Stimulated activated naive B cell treated with anti-CD40 and anti-IgM and Interleukin-4, amounts not matched to agents 10 μg/mL and 1 μg/mL and 100 μg/mL, for 72 hours (primary cell): ENCODE measurements around the gene EHMT1.

Experiments
- ATAC-seq, 2 donors: fragments of 150-1000 bp; cut with Tn5 transposase; replicated peaks; 2 replicates each; pipeline ENCODE4 v1.10.0; 2021; ENCODE audit warnings: moderate library complexity in 1 of 2
- DNase-seq: peaks from one replicate; pipeline ENCODE4 v3.0.0; 2021
- H3K27ac Mint-ChIP-seq: one replicate; pipeline ENCODE4 v1.8.0; 2022; ENCODE audit warnings: mild to moderate bottlenecking, mixed read lengths
- H3K27me3 Mint-ChIP-seq, 2 donors: one replicate each; pipeline ENCODE4 v1.8.0; 2022; ENCODE audit warnings: mixed read lengths in 2 of 2
- H3K36me3 Mint-ChIP-seq, 2 donors: one replicate each; pipeline ENCODE4 v1.8.0; 2022; ENCODE audit warnings: mixed read lengths in 2 of 2, mild to moderate bottlenecking in 1 of 2
- H3K4me1 Mint-ChIP-seq, 2 donors: one replicate each; pipeline ENCODE4 v1.8.0; 2022; ENCODE audit warnings: mixed read lengths in 2 of 2, mild to moderate bottlenecking in 1 of 2
- H3K4me3 Mint-ChIP-seq, 2 donors: one replicate each; pipeline ENCODE4 v1.8.0; 2022; ENCODE audit warnings: mild to moderate bottlenecking in 2 of 2, mixed read lengths in 2 of 2, moderate library complexity in 1 of 2
- H3K9me3 Mint-ChIP-seq, 2 donors: one replicate each; pipeline ENCODE4 v1.8.0; 2022; ENCODE audit warnings: mixed read lengths in 2 of 2, mild to moderate bottlenecking in 1 of 2

EHMT1 gene

DNA sequence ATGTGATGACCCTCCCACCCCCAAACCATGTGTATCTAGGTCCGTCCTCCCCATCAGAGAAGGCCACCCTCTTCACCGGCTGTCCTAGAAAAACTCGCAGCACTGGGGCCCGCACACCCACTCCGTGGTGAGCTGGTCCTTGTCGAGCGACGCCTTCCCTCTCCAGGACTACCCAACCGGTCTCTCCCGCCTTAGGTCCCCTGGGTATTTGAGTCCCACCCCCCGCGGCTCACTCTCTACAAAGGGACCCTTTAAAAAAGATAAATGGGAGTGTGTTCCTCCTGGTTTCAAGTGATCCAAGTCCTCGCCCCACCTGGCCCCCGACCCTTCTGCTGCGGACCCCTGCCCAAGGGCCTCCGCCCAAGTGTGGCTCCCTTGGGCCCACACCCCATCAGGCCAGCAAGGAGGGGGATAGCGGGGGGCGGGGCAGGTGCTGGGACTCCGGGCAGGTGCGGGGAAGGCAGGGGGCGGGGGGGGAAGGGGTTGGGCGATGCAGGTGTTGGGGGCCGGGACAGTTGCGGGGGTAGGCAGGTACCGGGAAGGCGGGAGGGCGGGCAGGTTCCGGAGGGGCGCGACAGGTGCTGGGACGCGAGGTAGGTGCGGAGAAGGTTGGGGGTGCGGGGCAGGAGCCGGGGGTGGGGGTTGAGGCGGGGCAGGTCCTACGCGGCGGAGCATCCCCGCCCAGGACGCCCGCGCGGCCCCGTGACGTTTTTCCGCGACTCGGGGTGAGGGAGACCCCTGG, 14.3 kb upstream of the EHMT1 start:
- Mint-ChIP-seq H3K27me3 (no peaks in the 10 kb centered on the region), H3K9me3 (no peaks in the 10 kb centered on the region), H3K4me3 (peak overlapping the region; percentile 29 to 65), H3K36me3 (peaks cover 0 to 3% of the 10 kb centered on the region in 2 donors), H3K4me1 (peaks cover 21 to 32% of the 10 kb centered on the region in 2 donors), H3K27ac (peak overlapping the region; percentile 37)
- DNase-seq, result no peak
- ATAC-seq, result no peak

DNA sequence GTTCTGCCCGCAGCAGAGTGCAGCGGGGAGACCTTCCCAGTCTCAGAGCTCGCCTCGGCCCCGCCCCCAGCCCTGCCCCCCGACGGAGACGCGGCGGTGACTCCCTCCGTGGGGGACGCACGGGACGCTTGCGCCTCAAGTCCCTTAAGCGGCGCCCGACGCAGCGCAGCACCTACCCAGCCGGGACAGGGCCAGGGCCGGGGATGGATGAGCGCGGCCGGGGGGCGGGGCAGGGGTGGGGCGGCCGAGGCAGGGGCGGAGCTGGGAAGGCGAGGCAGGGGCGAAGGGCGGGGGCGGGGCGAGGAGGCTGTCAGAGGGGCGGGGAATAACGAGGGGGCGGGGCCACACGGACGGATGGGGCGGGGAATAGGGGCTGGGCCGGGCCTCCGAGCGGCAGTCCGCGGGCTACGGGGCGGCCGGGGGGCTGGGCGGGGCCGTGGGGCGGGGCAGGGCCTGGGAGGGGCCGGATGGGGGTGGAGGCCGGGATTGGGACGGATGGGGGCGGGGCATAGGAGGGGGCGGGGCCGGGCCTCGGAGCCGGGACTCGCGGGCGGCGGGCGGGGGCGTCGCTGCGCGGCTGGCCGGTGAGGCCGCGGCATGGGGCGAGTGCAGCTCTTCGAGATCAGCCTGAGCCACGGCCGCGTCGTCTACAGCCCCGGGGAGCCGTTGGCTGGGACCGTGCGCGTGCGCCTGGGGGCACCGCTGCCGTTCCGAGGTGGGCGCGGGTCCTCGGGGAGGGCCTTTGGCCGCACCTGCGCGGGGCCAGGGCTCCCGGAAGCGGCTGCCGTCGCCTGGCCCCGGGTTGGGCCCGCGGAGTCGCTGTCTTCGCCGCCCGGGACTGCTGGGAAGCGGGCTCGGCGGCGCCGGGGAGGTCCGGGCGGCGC, 13.4 kb upstream of the EHMT1 start, which contains the start of gene ARRDC1:
ARRDC1 (plus strand) TSS at position 566 of the 884 bp plus-strand sequence; CDS start at position 598, 32 bp downstream.
- peak within 1 kb of the TSS; percentile 65 for H3K27ac Mint-ChIP-seq
- H3K4me3 Mint-ChIP-seq, result peak within 1 kb of the TSS; percentile 83 to 85
- DNase-seq (peak; percentile 88), ATAC-seq (peak; percentile 92)
- H3K4me1 Mint-ChIP-seq, result peaks cover 21 to 32% of the 10 kb centered on the region in 2 donors
- peaks cover 0 to 3% of the 10 kb centered on the region in 2 donors for H3K36me3 Mint-ChIP-seq
- no peaks in the 10 kb centered on the region for H3K27me3 Mint-ChIP-seq
- H3K9me3 Mint-ChIP-seq, result no peaks in the 10 kb centered on the region

DNA sequence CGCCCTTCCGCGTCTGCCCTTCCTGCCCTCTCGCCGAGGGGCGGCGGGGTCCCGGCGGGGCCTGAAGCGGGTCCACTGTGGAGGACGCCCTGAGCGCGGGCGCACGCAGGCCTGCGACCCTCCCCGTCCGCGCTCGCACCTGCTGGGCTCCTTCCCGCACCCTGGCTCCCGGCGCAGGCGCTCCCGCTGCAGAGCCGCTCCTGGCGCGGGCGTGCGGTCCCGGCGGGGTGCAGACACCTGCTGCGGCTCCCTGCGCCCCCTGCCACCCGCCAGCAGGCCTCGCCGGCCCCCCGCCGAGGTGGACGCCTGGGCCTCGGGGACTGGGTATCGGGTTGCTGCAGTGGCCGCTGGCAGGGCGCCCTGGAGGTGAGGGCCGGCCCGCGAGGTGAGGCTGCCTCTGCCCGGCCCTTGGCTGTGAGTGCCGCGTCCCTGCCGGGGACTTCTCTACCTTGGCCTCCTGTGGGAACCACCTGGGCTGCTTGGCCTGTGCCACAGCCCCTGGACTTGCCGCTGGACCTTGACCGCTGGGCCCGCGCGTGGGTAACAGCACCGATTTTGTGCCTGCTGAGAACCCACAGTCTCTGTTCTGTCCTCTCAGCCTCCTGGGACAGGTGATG, 12.7 kb upstream of the EHMT1 start:
- H3K27ac Mint-ChIP-seq, result peak overlapping the region; percentile 65
- peak overlapping the region; percentile 83 to 85 for H3K4me3 Mint-ChIP-seq
- ATAC-seq, result peak; percentile 10 to 12

DNA sequence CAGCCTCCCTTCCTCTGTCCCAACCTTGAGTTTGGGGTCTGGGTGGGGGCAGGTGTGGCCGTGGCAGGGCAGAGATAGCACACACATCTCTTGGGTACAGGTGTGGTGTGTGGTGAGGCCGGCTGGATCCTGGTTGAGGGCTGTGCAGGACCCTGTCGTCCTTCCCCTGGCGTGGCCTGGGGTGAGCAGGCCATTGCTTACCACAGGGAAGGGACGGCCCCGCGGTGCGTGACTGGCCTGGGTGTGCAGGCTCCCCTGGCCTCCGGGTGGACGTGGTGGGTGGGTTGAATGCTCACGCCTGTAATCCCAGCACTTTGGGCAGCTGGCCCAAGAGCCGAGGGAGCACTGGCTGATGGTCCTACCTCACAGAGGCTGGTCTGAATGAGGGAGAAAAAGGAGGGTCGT, 12.1 kb upstream of the EHMT1 start:
- Mint-ChIP-seq H3K4me1 (peaks cover 25 to 38% of the 10 kb centered on the region in 2 donors), H3K27me3 (no peaks in the 10 kb centered on the region), H3K36me3 (peaks cover 0 to 7% of the 10 kb centered on the region in 2 donors), H3K27ac (no peak overlapping the region), H3K4me3 (peak overlapping the region; percentile 83 to 85), H3K9me3 (no peaks in the 10 kb centered on the region)
- ATAC-seq, result no peak
- no peak for DNase-seq

More for the DNA sequence above, 12.7 kb upstream of the EHMT1 start:
- H3K27me3 Mint-ChIP-seq, result no peaks in the 10 kb centered on the region
- peaks cover 21 to 33% of the 10 kb centered on the region in 2 donors for H3K4me1 Mint-ChIP-seq
- no peaks in the 10 kb centered on the region for H3K9me3 Mint-ChIP-seq
- peaks cover 0 to 3% of the 10 kb centered on the region in 2 donors for H3K36me3 Mint-ChIP-seq
- no peak for DNase-seq

DNA sequence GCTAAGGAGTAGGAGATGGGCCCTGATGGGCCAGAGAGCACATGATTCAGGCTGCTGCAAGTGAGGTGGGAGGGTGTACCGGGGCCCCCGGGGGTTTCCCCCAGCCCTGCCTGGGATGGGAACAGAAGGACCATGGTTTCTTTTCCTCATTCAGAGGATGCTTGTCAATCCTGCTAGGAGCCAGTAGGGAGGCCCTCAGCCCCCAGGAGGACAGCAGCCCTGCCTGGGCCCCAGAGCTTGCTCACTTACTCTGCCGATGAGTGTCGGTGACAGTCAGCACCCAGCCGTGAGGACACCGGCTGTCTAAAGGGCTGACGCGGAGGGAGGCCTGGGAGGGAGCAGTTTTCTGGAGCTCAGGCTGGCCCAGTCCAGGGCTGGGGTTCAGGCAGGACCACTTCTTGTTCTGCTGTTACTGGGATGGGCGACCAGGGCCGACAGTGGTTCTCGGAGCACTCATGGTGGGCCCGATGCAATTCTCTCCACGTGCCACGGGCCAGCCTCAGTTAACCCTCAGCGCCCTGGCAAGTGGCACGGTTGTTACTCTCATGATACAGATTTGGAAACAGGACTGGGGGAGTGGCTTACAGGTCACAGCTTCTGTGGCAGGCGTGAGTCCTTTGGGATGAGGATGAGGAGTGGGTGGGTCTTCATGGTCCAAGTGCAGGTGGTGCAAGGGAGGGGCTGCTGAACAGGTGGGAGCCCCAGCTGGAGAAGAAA, 11.5 kb upstream of the EHMT1 start:
- no peak for DNase-seq
- H3K27me3 Mint-ChIP-seq, result no peaks in the 10 kb centered on the region
- H3K27ac Mint-ChIP-seq, result peak overlapping the region; percentile 14
- peaks cover 0 to 7% of the 10 kb centered on the region in 2 donors for H3K36me3 Mint-ChIP-seq
- peaks cover 28 to 38% of the 10 kb centered on the region in 2 donors for H3K4me1 Mint-ChIP-seq
- ATAC-seq, result no peak
- H3K4me3 Mint-ChIP-seq, result peak overlapping the region; percentile 83 to 85
- H3K9me3 Mint-ChIP-seq, result no peaks in the 10 kb centered on the region

DNA sequence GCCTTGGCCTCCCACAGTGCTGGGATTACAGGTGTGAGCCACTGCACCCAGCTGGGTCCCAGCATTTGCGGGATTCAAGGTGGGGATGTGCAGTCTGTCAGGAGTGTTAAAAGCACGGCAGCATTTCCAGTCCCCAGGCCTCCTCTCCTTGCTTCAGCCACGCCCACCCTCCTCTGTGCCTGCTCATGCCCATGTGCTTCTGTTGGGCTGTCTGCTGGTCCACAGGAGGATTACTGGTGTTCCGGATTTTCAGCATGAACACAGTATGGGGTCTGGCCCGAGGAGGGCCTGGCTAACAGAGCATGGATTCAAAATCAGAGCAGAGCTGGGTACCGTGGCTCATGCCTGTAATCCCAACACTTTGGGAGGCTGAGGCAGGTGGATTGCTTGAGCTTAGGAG, 7.9 kb upstream of the EHMT1 start:
- Mint-ChIP-seq H3K4me3 (no peak overlapping the region), H3K4me1 (peaks cover 27 to 40% of the 10 kb centered on the region in 2 donors), H3K9me3 (no peaks in the 10 kb centered on the region), H3K36me3 (peaks cover 9 to 22% of the 10 kb centered on the region in 2 donors), H3K27me3 (no peaks in the 10 kb centered on the region), H3K27ac (peak overlapping the region; percentile 87)
- ATAC-seq (no peak), DNase-seq (no peak)

DNA sequence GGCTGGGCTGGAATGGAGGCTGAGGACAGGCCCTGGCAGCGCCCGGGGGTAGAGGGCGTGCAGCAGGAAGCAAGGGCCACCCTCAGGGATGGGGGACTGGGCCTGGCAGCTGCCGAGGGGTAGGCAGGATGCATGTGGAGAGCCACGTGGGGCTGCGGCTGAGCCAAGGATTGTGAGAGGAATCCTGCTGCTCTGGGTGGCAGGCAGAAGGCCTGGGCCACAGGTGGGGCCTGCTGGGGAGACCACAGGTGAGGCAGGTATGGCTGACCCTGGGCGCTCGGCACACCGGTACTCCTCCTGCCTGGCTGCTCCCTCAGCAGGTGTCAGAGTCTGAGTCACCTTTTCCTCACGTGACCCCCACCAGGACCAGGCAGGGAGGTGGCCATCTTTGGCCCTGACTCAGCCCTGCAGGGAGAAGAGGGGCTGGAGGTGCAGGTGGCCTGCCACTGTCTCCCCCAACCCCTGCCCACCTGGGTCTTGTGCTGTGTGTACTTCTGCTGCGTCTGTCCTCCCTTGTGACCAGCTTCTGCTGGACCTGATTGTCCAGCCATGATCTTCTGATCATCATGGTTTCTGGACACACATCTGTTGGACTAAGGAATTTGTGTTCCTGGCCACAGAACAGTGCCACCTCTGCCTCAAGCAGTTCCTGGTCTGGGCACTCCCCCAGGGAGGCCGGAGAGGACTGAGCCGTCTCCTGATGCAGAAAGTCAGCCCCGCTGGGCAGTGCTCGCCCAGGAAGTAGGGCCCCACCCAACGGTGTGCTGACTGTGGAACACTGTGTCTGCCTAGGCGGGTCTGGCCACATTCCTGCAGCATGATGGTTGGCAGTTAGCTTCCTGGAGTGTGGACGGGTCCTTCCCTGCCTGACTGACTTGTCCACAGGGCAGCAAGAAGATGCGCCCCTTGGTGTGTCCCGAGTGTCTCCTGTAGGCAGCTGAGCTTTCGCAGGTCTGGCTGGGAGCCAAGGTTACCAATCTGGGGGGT, 6.9 kb upstream of the EHMT1 start:
- no peaks in the 10 kb centered on the region for H3K9me3 Mint-ChIP-seq
- H3K4me1 Mint-ChIP-seq, result peaks cover 24 to 39% of the 10 kb centered on the region in 2 donors
- peak; percentile 54 to 59 for ATAC-seq
- H3K36me3 Mint-ChIP-seq, result peaks cover 9 to 22% of the 10 kb centered on the region in 2 donors
- no peaks in the 10 kb centered on the region for H3K27me3 Mint-ChIP-seq
- H3K27ac Mint-ChIP-seq, result peak overlapping the region; percentile 87
- no peak for DNase-seq
- no peak overlapping the region for H3K4me3 Mint-ChIP-seq

DNA sequence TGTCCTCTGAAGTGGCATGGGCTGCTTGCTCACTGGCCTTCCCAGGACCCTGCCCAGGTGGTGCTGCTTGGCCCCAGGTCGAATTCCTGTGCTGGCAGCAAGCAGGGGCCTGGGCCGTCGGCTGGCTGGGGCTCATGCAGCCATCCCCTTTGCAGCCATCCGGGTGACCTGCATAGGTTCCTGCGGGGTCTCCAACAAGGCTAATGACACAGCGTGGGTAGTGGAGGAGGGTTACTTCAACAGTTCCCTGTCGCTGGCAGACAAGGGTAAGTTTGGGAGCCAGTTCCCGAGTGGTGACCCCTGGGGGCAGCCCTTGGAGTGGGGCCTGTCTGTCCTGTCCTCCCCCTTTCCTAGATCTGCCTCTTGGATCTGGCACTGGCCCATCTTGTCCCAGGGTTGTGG, 6.1 kb upstream of the EHMT1 start:
- no peaks in the 10 kb centered on the region for H3K27me3 Mint-ChIP-seq
- no peak for ATAC-seq
- no peak overlapping the region for H3K4me3 Mint-ChIP-seq
- no peak for DNase-seq
- H3K27ac Mint-ChIP-seq, result peak overlapping the region; percentile 42
- no peaks in the 10 kb centered on the region for H3K9me3 Mint-ChIP-seq
- peaks cover 20 to 40% of the 10 kb centered on the region in 2 donors for H3K4me1 Mint-ChIP-seq
- peaks cover 9 to 25% of the 10 kb centered on the region in 2 donors for H3K36me3 Mint-ChIP-seq

DNA sequence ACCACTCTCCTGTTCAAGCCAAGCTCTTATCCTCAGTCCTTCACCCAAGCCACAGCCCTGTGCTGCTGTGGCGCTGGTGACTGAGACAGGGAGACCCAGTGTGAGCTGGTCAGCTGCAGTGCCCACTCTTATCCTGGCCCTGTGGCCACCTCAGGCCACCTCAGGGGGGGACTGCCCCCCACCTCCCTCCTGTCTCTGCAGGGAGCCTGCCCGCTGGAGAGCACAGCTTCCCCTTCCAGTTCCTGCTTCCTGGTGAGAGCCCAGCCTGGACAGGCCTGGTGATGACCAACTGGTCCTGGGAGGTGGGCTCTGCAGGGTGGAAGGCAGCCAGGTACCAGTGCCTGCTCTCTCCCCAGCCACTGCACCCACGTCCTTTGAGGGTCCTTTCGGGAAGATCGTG, 5.5 kb upstream of the EHMT1 start:
- ATAC-seq, result no peak
- H3K36me3 Mint-ChIP-seq, result peaks cover 9 to 30% of the 10 kb centered on the region in 2 donors
- DNase-seq, result no peak
- H3K27me3 Mint-ChIP-seq, result no peaks in the 10 kb centered on the region
- no peak overlapping the region for H3K4me3 Mint-ChIP-seq
- H3K4me1 Mint-ChIP-seq, result peaks cover 20 to 45% of the 10 kb centered on the region in 2 donors
- no peaks in the 10 kb centered on the region for H3K9me3 Mint-ChIP-seq
- H3K27ac Mint-ChIP-seq, result peak overlapping the region; percentile 31

DNA sequence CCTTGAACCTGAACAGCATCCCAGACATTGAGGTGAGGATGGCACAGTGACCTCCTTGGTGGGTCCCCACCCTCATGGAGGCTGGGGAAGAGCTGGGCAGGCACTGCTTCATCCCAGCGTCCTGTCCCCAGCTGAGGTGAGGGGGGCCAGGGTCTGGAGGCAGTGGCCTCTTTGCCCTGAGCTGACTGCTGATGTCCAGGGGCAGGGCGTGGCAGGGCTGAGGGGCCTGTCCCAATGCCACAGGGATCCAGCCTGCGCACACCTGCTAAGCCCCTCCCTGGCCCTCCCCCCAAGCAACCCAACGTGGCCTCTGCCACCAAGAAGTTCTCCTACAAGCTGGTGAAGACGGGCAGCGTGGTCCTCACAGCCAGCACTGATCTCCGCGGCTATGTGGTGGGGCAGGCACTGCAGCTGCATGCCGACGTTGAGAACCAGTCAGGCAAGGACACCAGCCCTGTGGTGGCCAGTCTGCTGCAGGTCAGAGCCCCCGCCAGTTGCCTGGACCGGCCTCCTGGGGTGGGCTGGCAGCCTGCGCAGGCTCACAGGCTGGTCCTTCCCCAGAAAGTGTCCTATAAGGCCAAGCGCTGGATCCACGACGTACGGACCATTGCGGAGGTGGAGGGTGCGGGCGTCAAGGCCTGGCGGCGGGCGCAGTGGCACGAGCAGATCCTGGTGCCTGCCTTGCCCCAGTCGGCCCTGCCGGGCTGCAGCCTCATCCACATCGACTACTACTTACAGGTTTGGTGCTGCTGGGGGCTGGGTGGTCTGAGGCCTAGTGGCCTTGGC, 4.9 kb upstream of the EHMT1 start:
- no peak overlapping the region for H3K4me3 Mint-ChIP-seq
- no peaks in the 10 kb centered on the region for H3K27me3 Mint-ChIP-seq
- H3K36me3 Mint-ChIP-seq, result peaks cover 9 to 30% of the 10 kb centered on the region in 2 donors
- H3K9me3 Mint-ChIP-seq, result no peaks in the 10 kb centered on the region
- DNase-seq (no peak), ATAC-seq (no peak)
- no peak overlapping the region for H3K27ac Mint-ChIP-seq
- H3K4me1 Mint-ChIP-seq, result peaks cover 20 to 48% of the 10 kb centered on the region in 2 donors

DNA sequence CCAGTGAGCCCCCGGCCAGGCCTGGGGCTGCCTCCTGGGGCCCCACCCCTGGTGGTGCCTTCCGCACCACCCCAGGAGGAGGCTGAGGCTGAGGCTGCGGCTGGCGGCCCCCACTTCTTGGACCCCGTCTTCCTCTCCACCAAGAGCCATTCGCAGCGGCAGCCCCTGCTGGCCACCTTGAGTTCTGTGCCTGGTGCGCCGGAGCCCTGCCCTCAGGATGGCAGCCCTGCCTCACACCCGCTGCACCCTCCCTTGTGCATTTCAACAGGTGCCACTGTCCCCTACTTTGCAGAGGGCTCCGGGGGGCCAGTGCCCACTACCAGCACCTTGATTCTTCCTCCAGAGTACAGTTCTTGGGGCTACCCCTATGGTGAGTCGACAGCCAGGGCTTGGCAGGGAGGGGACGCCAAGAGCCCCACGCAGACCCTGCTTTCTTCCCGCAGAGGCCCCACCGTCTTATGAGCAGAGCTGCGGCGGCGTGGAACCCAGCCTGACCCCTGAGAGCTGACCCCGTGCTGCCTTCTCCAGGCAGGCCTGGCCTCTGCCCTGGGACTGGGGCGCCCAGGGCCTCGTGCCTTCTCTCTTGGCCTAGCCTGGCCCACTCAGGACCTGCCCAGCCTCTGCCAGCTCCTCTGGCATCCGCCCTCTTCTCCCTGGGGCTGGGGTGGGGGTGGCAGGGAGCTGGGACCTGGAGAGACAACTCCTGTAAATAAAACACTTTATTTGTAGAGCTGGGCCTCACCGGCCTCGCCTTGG, 4.0 kb upstream of the EHMT1 start:
- Mint-ChIP-seq H3K4me1 (peaks cover 23 to 52% of the 10 kb centered on the region in 2 donors), H3K36me3 (peaks cover 9 to 30% of the 10 kb centered on the region in 2 donors), H3K27ac (peak overlapping the region; percentile 87), H3K9me3 (no peaks in the 10 kb centered on the region), H3K4me3 (no peak overlapping the region), H3K27me3 (no peaks in the 10 kb centered on the region)
- DNase-seq, result no peak
- ATAC-seq, result no peak
